Left ventricle myocardium inferior (tissue), 1 donor: Measurements from ENCODE around the gene PGR. TPM values are rescaled to one million over a fixed set of nuclear protein-coding genes. Genes with fewer than 3 reads are reported as not detected.

Experiments
- DNase-seq: peaks from one replicate; pipeline ENCODE4 v3.0.0-alpha.2; 2020
- H3K27ac ChIP-seq: fragments of 200-600 bp; replicated peaks from 2 replicates; pipeline ENCODE4 v1.8.0; 2021
- H3K27me3 ChIP-seq: fragments of 200-600 bp; 2 replicates; pipeline ENCODE4 v1.8.0; 2021; ENCODE audit warnings: low read depth
- H3K36me3 ChIP-seq: fragments of 200-600 bp; 2 replicates; pipeline ENCODE4 v1.8.0; 2021
- H3K4me1 ChIP-seq: fragments of 200-600 bp; 2 replicates; pipeline ENCODE4 v1.8.0; 2021
- H3K4me3 ChIP-seq: fragments of 200-600 bp; 2 replicates; pipeline ENCODE4 v1.8.0; 2021; ENCODE audit warnings: mild to moderate bottlenecking, moderate library complexity
- H3K9me3 ChIP-seq: fragments of 200-600 bp; replicated peaks from 2 replicates; pipeline ENCODE4 v1.8.0; 2021
- intact Hi-C: fragments of 100-400 bp; cut with micrococcal nuclease; formaldehyde crosslinking; loops from one replicate; pipeline ENCODE4 v1.11.0; 2022
- total RNA-seq: library from RNA; stranded (reverse); fragmentation: NEBNext Ultra II Directional; extraction: Animal tissue kit (Norgen Biotek cat#: 25700); gene quantifications from one replicate; pipeline ENCODE4 v1.2.1, GENCODE V29; 2021
- TF ChIP-seq, protein P1 (sequence below): fragments of 200-600 bp; IDR thresholded peaks from 2 replicates; pipeline ENCODE4 v1.8.0; 2021; ENCODE audit warnings: antibody characterized with exemption, mild to moderate bottlenecking, borderline replicate concordance
- donor health status: DM: no; HTN: yes; CAD: no; lungs with severe emphysema.

PGR gene
- total RNA-seq, 1 donor from 2014 or later, result 11.7 TPM

DNA sequence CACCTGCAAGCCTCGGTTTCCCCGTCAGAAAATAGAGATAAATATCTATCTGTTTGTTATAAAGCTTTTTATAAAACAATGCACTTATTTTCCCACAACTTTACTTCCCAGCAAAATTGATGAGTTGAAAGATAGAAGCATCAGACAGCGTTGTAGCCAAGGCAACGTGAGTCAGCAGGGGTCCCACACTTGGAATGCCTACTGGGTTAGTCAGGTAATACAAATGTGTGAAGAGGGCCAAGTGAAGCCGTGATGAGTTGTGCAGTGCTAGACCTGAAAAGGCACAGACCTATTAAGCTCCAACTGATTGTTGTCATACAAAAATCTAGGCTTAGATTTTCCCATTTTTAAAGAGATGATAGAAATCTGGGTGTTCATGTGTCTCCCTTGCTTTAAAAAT lies 118.7 kb downstream of the PGR start:
- TF ChIP-seq, protein P1, sequence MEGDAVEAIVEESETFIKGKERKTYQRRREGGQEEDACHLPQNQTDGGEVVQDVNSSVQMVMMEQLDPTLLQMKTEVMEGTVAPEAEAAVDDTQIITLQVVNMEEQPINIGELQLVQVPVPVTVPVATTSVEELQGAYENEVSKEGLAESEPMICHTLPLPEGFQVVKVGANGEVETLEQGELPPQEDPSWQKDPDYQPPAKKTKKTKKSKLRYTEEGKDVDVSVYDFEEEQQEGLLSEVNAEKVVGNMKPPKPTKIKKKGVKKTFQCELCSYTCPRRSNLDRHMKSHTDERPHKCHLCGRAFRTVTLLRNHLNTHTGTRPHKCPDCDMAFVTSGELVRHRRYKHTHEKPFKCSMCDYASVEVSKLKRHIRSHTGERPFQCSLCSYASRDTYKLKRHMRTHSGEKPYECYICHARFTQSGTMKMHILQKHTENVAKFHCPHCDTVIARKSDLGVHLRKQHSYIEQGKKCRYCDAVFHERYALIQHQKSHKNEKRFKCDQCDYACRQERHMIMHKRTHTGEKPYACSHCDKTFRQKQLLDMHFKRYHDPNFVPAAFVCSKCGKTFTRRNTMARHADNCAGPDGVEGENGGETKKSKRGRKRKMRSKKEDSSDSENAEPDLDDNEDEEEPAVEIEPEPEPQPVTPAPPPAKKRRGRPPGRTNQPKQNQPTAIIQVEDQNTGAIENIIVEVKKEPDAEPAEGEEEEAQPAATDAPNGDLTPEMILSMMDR, result no peak
- Histone ChIP-seq H3K36me3 (no peaks in the 10 kb centered on the region), H3K4me1 (no peaks in the 10 kb centered on the region)

DNA sequence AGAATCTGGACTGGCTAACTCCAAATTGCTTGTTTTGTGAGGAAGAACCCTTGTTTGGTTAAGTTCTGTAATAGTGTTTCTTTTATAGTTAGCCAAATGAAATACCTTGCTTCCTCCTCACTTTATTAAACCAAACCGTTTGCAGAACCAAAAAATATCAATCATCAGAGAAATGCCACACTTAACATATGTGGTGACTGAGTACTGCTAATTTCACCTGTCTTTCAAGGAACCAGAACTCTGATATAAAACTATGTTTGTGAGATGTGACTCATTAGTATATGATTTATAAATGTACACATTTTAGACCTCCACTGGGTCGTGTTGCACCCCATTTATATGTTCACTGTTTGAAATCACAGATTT lies 119.9 kb downstream of the PGR start:
- no peak for DNase-seq
- Histone ChIP-seq H3K9me3 (no peaks in the 10 kb centered on the region), H3K4me1 (no peaks in the 10 kb centered on the region), H3K27me3 (no peaks in the 10 kb centered on the region), H3K36me3 (no peaks in the 10 kb centered on the region), H3K27ac (no peak overlapping the region), H3K4me3 (no peak overlapping the region)
- intact Hi-C loops, result no loop called here
- TF ChIP-seq, protein P1, result no peak

More for the DNA sequence above, 118.7 kb downstream of the PGR start:
- Histone ChIP-seq H3K9me3 (no peaks in the 10 kb centered on the region), H3K4me3 (no peak overlapping the region), H3K27ac (no peak overlapping the region), H3K27me3 (no peaks in the 10 kb centered on the region)
- intact Hi-C loops, result no loop called here
- DNase-seq, result no peak

DNA sequence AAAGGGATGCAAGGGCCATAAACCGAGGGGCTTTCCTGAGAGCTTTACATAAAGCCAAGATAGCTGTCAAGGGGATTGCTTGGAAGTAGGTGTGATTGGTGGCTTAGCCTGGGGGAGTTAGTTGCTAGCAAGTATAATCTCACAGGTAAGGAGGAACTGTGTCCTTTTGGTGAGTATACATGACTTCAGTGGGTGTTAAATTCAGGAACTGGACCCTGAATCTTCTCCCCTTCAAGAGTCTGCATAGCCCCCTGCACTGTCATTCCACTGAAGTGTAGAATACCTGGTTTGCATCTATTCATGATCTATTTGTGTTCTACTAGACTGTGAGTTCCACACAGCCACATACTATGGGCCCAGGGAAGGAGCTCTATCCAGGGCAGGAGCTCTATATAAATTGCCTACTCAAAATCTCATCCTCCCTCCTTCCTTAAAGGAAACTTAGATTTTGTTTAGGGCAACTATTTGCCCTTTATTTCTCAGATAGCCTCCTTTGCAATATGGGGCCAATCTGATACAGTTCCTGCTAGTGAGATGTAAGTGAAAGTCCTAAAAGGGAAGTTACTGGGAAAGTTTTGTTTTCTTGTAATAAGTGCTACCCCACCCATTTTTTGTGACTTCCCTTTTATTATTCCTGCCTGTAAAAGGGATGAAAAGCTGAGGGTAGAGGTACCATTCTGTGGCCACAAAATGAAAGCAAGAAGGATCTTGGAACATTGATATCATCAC lies 120.5 kb downstream of the PGR start:
- no peaks in the 10 kb centered on the region for H3K4me1 ChIP-seq
- H3K36me3 ChIP-seq, result no peaks in the 10 kb centered on the region
- no peak overlapping the region for H3K27ac ChIP-seq
- TF ChIP-seq, protein P1, result no peak
- DNase-seq, result no peak
- no peaks in the 10 kb centered on the region for H3K27me3 ChIP-seq
- no peaks in the 10 kb centered on the region for H3K9me3 ChIP-seq
- intact Hi-C loops, result no loop called here
- no peak overlapping the region for H3K4me3 ChIP-seq

DNA sequence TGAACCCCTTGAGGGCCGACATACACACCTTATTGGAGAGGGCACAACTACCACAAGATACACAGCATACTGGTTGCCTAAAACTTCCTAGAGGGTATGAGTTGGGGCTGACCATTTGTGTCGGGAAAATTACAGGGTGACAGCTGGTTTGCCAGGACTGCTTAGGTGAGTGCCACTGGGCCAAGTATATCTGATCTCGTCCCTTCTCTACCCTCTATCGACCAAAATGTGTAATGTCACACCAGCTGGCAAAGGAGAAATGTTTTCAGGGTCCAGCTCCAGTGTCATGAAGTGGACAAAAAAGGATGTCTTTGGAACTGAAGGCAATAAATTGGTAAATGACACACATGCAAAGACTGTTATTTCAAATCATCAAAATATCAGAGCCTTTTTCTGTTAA lies 126.1 kb downstream of the PGR start:
- TF ChIP-seq, protein P1, result no peak
- no peaks in the 10 kb centered on the region for H3K9me3 ChIP-seq
- no peaks in the 10 kb centered on the region for H3K4me1 ChIP-seq
- H3K27ac ChIP-seq, result no peak overlapping the region
- H3K27me3 ChIP-seq, result no peaks in the 10 kb centered on the region
- no peak for DNase-seq
- no peak overlapping the region for H3K4me3 ChIP-seq
- H3K36me3 ChIP-seq, result no peaks in the 10 kb centered on the region
- intact Hi-C loops, result no loop called here

DNA sequence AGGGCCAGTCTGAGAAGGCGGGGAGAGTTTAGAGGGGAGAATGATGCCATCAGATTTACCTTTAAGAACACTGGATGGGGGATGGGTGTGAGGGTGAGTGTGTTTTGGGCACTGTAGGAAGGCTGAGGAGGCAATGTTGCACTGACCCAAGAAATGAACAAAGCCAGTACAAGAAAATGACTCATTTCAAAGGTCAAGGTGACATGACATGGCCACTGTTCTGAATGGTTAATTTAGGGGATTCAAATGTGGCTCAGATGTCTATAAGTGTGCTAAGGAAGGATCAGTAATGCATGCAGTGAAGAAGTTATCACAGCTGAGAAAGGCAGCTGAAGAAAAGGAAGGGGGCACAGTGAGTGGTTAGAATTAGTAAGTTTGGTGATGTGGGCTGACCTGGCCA lies 129.9 kb downstream of the PGR start:
- Histone ChIP-seq H3K4me3 (no peak overlapping the region), H3K9me3 (no peaks in the 10 kb centered on the region), H3K36me3 (no peaks in the 10 kb centered on the region), H3K27ac (no peak overlapping the region), H3K27me3 (no peaks in the 10 kb centered on the region), H3K4me1 (peaks cover 10% of the 10 kb centered on the region)
- intact Hi-C loops, result no loop called here
- no peak for DNase-seq
- TF ChIP-seq, protein P1, result no peak

DNA sequence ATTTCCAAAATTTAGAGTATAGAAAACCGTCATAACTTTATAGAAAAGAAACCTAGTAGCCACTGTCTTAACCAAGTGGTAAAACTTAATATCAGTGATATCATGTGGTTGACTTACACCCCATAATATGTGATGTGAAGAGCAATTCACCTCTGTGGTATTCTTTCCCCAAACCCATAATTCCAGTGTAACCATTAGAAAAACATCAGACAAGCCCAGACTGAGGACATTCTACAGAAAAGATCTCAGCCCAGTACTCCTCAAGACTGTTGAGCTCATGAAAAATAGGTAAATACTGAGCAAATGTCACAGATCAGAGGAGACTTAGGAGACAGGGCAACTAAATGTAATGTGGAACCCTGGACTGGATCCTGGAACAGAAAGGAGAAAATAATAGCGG lies 134.6 kb downstream of the PGR start:
- H3K4me3 ChIP-seq, result no peak overlapping the region
- no peak for DNase-seq
- H3K27me3 ChIP-seq, result no peaks in the 10 kb centered on the region
- peaks cover 10% of the 10 kb centered on the region for H3K4me1 ChIP-seq
- H3K36me3 ChIP-seq, result peaks cover 7% of the 10 kb centered on the region
- TF ChIP-seq, protein P1, result no peak
- no peaks in the 10 kb centered on the region for H3K9me3 ChIP-seq
- intact Hi-C loops, result no loop called here
- no peak overlapping the region for H3K27ac ChIP-seq
